CD8-positive, alpha-beta memory T cell (primary cell): Measurements from ENCODE around the gene RBMY1A1. TPM values are rescaled to one million over a fixed set of nuclear protein-coding genes. Genes with fewer than 3 reads are reported as not detected.

Experiments used
- polyA plus RNA-seq: library from polyadenylated mRNA; unstranded; fragments of 300-500 nt; fragmentation: Illumina TruSeq; gene quantifications from one replicate; pipeline ENCODE4 v1.2.3, GENCODE V29; 2021
- total RNA-seq, 2 experiments: library from RNA; stranded (reverse); gene quantifications; one replicate each; pipeline ENCODE4 v1.2.3, GENCODE V29; 2021

Gene RBMY1A1
- total and polyA plus RNA-seq, 3 experiments from 2014 or later: not detected

Other genes starting within 250 kb of the RBMY1A1 start
- not detected for gene RBMY1B, start 23.5 kb upstream of the RBMY1A1 start, total RNA-seq
- gene RBMY1B, start 23.5 kb upstream of the RBMY1A1 start, polyA plus RNA-seq: not detected